GM18508 (cell line): ENCODE measurements around the gene RAB26.
"Not testable (repeated sequence)": the region's sequence is repeated elsewhere in the genome, so short reads cannot be mapped to it uniquely, and the experiment has no call there.

Experiments
- ATAC-seq: cut with Tn5 transposase; IDR thresholded peaks from one replicate; pipeline ENCODE4 v1.9.1; 2021; ENCODE audit warnings: moderate number of reproducible peaks; ENCODE audit not compliant: insufficient read depth, unreplicated experiment

Gene RAB26, protein sequence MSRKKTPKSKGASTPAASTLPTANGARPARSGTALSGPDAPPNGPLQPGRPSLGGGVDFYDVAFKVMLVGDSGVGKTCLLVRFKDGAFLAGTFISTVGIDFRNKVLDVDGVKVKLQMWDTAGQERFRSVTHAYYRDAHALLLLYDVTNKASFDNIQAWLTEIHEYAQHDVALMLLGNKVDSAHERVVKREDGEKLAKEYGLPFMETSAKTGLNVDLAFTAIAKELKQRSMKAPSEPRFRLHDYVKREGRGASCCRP

GRCh38 chr16:2147981-2148671, at the start of gene RAB26:
Gene RAB26, plus strand, starts transcription at chr16:2148625. Its CDS starts 159 bp downstream, at chr16:2148784.
- ATAC-seq = no peak

GRCh38 chr16:2101581-2101980, 46.8 kb upstream of the RAB26 start:
- ATAC-seq = not testable (repeated sequence)

DNA sequence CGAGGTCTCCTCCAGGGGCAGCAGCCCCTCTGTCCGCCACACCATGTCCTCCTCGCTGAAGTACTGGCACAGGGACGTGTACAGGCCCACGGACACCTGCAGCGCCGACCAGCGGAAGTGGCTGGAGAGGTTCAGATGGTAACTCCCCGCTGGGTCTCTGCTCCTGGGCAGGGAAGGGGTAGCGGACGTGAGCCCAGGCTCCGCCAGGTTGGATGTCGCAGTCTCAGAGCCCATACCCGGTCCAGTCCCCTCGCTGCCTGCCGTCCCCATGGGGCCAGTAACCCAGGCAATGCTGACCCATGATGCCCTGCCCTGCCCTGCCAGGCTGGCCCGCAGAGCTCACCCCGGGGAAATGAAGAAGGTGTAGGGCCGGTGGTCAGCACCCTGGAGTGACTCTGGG, 46.0 kb upstream of the RAB26 start:
- ATAC-seq = no peak

DNA sequence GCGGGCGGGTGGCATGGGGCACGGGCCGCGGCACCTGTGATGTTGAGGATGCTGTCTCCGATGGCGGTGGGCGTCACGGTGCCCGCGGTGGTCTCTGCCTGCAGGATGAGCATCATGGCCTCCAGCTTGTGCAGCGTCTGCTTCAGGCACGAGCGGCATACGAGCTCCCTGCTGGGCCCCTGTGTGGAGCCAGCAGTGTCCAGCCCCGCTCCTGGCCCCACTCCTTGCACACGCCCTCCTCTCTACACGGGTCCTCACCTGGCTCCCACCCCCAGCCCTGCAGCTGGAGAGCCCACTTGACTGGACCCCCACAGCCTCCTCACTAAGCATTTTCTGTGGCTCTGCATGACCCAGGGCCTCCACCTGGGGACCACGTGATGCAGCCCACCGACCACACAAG, 44.0 kb upstream of the RAB26 start:
- not testable (repeated sequence) for ATAC-seq

DNA sequence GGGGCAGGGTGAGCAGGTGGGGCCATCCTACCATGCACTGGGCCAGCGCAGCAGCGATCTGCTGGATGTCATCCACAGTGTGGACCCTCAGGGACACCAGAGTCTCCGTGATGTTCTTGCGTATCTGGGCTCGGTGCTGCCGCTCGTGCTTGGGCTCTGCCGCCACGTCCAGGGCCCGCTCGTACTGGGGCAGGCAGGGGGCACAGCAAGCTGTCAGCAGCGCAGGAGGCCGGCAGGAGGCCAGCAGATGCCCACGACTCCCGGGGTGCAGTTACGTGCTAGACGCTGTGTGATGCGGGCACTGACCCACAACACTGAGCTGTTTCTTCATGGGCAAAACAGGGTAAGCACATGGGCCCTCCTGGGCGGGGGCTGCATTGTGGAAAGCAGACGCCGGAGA, 43.1 kb upstream of the RAB26 start:
- not testable (repeated sequence) for ATAC-seq

GRCh38 chr16:2105769-2106168, 42.7 kb upstream of the RAB26 start:
- ATAC-seq = not testable (repeated sequence)

GRCh38 chr16:2106211-2106610, 42.2 kb upstream of the RAB26 start:
- not testable (repeated sequence) for ATAC-seq

DNA sequence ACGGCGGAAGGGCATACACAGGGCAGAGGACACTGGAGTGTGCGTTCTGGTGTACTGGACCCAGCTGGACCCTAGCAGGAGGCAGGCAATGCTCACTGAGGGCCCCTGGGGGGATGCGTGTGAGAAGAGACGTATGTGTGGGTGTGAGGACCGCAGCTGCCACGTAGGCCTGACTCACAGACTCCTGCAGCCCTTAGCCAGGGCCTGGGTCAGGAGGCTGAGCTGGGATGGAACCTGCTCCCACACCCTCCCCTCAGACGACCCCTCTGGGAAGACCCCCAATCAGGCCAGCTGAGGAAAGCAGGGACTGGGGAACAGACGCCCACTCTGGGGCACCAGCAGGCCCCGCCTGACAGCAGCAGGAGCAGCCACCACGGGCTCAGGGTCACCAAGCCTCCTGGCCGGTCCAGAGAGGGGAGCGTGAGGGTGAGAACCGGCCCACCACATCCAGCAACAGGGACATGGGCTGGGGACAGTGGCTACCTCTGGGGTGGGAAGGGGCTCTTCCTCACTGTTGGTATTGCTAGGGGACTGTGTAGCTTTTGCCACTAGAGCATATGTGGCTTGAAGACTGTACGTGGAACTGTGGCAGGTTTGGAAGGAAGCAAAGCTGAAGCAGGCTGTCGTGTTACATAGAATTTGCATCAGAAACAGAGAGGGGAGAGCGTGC, 41.2 kb upstream of the RAB26 start:
- not testable (repeated sequence) for ATAC-seq

DNA sequence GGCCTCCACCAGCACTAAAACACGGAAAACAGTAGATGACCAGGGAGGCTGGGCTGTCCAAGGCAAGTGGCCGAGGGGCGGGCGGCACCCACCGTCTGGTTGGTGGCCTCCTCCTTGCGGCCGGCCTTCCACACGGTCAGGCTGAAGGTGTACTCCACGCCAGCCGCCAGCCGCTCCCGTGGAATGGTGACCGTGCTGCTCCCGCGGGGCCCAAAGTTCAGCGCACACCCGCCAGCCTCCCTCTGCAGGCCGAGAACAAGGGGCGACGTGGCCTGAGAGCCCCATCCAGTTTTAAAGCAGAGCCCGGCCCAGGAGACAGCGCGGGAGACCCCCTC, 40.7 kb upstream of the RAB26 start:
- not testable (repeated sequence) for ATAC-seq

- not testable (repeated sequence) for ATAC-seq
These were observed 39.8 kb upstream of the RAB26 start for GRCh38 chr16:2108446-2109270.

DNA sequence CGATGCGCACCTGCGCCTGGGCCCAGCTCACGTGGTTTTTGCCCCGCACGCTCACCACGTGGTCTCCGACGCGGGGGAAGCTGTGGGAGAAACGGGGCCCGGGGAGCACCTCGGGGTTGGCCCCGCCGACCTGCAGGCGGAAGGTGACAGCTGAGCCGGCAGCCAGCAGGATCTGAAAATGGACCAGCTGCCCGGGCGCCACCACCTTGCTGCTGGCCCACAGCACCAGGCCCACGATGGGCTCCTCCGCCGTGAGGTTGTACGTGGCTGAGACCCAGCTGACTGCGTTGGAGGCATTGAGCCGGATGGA, 39.2 kb upstream of the RAB26 start:
- ATAC-seq = not testable (repeated sequence)

- not testable (repeated sequence) for ATAC-seq
These were observed 38.6 kb upstream of the RAB26 start for GRCh38 chr16:2109872-2110271.

- not testable (repeated sequence) for ATAC-seq
These were observed 38.0 kb upstream of the RAB26 start for GRCh38 chr16:2110332-2111008.

- ATAC-seq = not testable (repeated sequence)
These were observed 37.4 kb upstream of the RAB26 start for GRCh38 chr16:2111009-2111353.

DNA sequence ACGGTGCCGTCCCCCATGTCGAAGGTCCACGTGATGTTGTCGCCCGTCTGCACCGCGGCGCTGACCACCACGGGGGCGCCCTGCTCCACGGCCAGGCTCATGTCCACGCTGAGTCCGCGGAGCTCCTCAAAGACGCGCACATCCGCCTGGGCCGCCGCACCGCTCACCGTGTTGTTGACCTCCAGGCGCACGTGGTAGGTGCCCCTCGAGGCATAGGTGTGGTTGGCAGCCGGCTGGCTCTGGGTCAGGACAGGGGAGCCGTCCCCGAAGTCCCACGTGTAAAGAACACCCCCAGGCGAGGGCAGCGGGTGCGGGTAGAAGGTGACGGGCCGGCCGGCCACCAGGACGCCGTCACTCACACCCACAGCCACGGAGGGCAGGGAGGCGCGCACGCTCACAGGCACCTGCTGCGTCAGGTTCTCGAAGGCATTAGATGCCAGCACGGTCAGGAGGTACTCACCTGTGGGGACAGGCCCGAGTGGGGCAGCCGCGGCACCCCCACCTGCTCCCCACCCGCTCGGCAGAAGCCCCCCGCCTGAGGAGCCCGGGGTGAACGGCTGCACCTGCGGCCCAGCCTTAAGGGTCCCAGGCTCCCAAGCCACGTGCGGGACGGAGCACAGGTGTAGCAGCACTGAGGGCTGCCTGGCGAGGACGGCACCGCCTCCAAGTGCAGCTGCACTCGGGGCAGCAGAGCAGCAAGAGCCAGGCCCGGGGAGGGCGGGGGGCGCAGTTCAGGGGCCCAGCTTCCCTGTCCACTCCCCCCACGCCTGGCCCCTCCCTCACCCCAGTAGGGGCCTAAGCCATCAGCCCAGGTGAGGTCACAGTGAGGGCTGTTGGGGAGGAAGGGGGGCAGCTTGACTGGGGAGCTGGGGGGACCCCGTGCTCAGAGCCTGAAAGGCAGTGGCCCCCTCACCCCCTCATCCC, 36.8 kb upstream of the RAB26 start:
- not testable (repeated sequence) for ATAC-seq

- ATAC-seq = not testable (repeated sequence)
These were observed 35.8 kb upstream of the RAB26 start for GRCh38 chr16:2112539-2113106.

- ATAC-seq = not testable (repeated sequence)
These were observed 34.2 kb upstream of the RAB26 start for GRCh38 chr16:2114225-2114624.

- ATAC-seq = not testable (repeated sequence)
These were observed 33.4 kb upstream of the RAB26 start for GRCh38 chr16:2114885-2115590.
